Nephron (organoid): ENCODE measurements around the gene DAP3.

Experiments
- H3K27ac Mint-ChIP-seq, 3 experiments: 2 replicates each; pipeline ENCODE4 v1.8.0; 2020; ENCODE audit warnings: mixed read lengths in 3 of 3, mild to moderate bottlenecking in 2 of 3, moderate library complexity in 1 of 3
- H3K27me3 Mint-ChIP-seq: 2 replicates; pipeline ENCODE4 v1.8.0; 2021; ENCODE audit warnings: low read depth, mild to moderate bottlenecking, moderate library complexity, mixed read lengths
- H3K36me3 Mint-ChIP-seq: 2 replicates; pipeline ENCODE4 v1.8.0; 2020; ENCODE audit warnings: low read depth, mixed read lengths
- H3K4me1 Mint-ChIP-seq: 2 replicates; pipeline ENCODE4 v1.8.0; 2020; ENCODE audit warnings: mixed read lengths
- H3K4me3 Mint-ChIP-seq, 3 experiments: 2 replicates each; pipeline ENCODE4 v1.8.0; 2020; ENCODE audit warnings: mild to moderate bottlenecking in 3 of 3, mixed read lengths in 3 of 3, moderate library complexity in 2 of 3
- H3K9me3 Mint-ChIP-seq: 2 replicates; pipeline ENCODE4 v1.8.0; 2020; ENCODE audit warnings: mixed read lengths
- TF ChIP-seq, protein P1 (sequence below), 3 experiments: fragments of 200-600 bp; sonication (generic); IDR thresholded peaks; one replicate each; pipeline ENCODE4 v1.5.0; 2021; ENCODE audit warnings: antibody characterized with exemption in 3 of 3; ENCODE audit not compliant: unreplicated experiment in 3 of 3

The DAP3 gene

GRCh38 chr1:155648207-155649147 is 40.4 kb upstream of the DAP3 start:
- TF ChIP-seq, protein P1, sequence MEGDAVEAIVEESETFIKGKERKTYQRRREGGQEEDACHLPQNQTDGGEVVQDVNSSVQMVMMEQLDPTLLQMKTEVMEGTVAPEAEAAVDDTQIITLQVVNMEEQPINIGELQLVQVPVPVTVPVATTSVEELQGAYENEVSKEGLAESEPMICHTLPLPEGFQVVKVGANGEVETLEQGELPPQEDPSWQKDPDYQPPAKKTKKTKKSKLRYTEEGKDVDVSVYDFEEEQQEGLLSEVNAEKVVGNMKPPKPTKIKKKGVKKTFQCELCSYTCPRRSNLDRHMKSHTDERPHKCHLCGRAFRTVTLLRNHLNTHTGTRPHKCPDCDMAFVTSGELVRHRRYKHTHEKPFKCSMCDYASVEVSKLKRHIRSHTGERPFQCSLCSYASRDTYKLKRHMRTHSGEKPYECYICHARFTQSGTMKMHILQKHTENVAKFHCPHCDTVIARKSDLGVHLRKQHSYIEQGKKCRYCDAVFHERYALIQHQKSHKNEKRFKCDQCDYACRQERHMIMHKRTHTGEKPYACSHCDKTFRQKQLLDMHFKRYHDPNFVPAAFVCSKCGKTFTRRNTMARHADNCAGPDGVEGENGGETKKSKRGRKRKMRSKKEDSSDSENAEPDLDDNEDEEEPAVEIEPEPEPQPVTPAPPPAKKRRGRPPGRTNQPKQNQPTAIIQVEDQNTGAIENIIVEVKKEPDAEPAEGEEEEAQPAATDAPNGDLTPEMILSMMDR (IDR thresholded peaks at IDR 0.05; ENCODE audit: unreplicated experiment in 3 of 3) = no peak
- Mint-ChIP-seq H3K4me1 (peaks cover 21% of the 10 kb centered on the region), H3K27me3 (no peaks in the 10 kb centered on the region), H3K36me3 (no peaks in the 10 kb centered on the region), H3K27ac (peak overlapping the region in 2 of 3 experiments; percentile 57 to 83), H3K9me3 (peaks cover 5% of the 10 kb centered on the region), H3K4me3 (peak overlapping the region in 2 of 3 experiments; percentile 53 to 60)

GRCh38 chr1:155649676-155650075 is 39.2 kb upstream of the DAP3 start:
- Mint-ChIP-seq H3K4me1 (peaks cover 24% of the 10 kb centered on the region), H3K27ac (no peak overlapping the region), H3K4me3 (no peak overlapping the region), H3K36me3 (no peaks in the 10 kb centered on the region), H3K27me3 (no peaks in the 10 kb centered on the region), H3K9me3 (peaks cover 2% of the 10 kb centered on the region)
- TF ChIP-seq, protein P1 (IDR thresholded peaks at IDR 0.05; ENCODE audit: unreplicated experiment in 3 of 3) = no peak

- Mint-ChIP-seq H3K27me3 (no peaks in the 10 kb centered on the region), H3K4me1 (peaks cover 23% of the 10 kb centered on the region), H3K9me3 (peaks cover 2% of the 10 kb centered on the region), H3K27ac (no peak overlapping the region), H3K4me3 (no peak overlapping the region), H3K36me3 (no peaks in the 10 kb centered on the region)
- TF ChIP-seq, protein P1 (IDR thresholded peaks at IDR 0.05; ENCODE audit: unreplicated experiment in 3 of 3) = no peak
These were observed 38.6 kb upstream of the DAP3 start for GRCh38 chr1:155650231-155650757.

GRCh38 chr1:155651861-155652661 is 36.8 kb upstream of the DAP3 start:
- TF ChIP-seq, protein P1 (IDR thresholded peaks at IDR 0.05; ENCODE audit: unreplicated experiment in 3 of 3) = no peak
- peaks cover 2% of the 10 kb centered on the region for H3K9me3 Mint-ChIP-seq
- no peak overlapping the region for H3K27ac Mint-ChIP-seq
- peaks cover 10% of the 10 kb centered on the region for H3K4me1 Mint-ChIP-seq
- no peaks in the 10 kb centered on the region for H3K27me3 Mint-ChIP-seq
- no peaks in the 10 kb centered on the region for H3K36me3 Mint-ChIP-seq
- no peak overlapping the region for H3K4me3 Mint-ChIP-seq

DNA sequence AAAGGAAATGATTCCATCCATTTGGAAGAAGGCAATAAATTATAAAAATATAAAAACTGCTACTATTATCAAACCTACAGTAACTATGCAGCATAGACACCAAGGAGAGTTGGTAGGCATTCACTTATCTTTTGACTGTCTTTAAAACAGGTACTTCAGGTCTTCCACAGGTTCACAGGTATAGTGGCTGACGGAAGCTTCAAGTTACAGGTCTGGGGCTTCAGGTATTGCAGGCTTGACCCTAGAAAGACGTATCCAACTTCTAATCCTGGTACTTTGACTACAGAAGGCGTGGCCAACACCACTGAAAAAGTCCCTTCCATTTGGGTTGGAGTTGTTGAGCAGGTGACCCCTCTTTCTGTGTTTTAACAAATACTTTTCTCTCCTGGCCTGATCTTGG is 35.9 kb upstream of the DAP3 start:
- no peaks in the 10 kb centered on the region for H3K27me3 Mint-ChIP-seq
- H3K36me3 Mint-ChIP-seq = peaks cover 3% of the 10 kb centered on the region
- H3K27ac Mint-ChIP-seq = no peak overlapping the region
- no peak overlapping the region for H3K4me3 Mint-ChIP-seq
- TF ChIP-seq, protein P1 (IDR thresholded peaks at IDR 0.05; ENCODE audit: unreplicated experiment in 3 of 3) = no peak
- peaks cover 2% of the 10 kb centered on the region for H3K9me3 Mint-ChIP-seq
- H3K4me1 Mint-ChIP-seq = peaks cover 10% of the 10 kb centered on the region
